Immature natural killer cell (primary cell): Measurements from ENCODE around the gene SEPTIN2. TPM values are rescaled to one million over a fixed set of nuclear protein-coding genes. Genes with fewer than 3 reads are reported as not detected.
"Not testable (repeated sequence)": the region's sequence is repeated elsewhere in the genome, so short reads cannot be mapped to it uniquely, and the experiment has no call there.

ENCODE experiments used
- DNase-seq, 3 donors: peaks; one replicate each; pipeline ENCODE4 v3.0.0; 2022; ENCODE audit warnings: mixed read lengths in 1 of 3
- H3K27ac Mint-ChIP-seq, 6 donors: one replicate each; pipeline ENCODE4 v1.8.0; 2020; ENCODE audit warnings: mixed read lengths in 6 of 6, mild to moderate bottlenecking in 5 of 6, inconsistent platforms in 4 of 6, moderate library complexity in 3 of 6
- H3K27me3 Mint-ChIP-seq, 3 donors: one replicate each; pipeline ENCODE4 v1.8.0; 2020 to 2021; ENCODE audit warnings: low read depth in 3 of 3, mild to moderate bottlenecking in 3 of 3, mixed read lengths in 3 of 3, moderate library complexity in 3 of 3, inconsistent platforms in 1 of 3
- H3K36me3 Mint-ChIP-seq, 3 donors: one replicate each; pipeline ENCODE4 v1.8.0; 2020; ENCODE audit warnings: mixed read lengths in 3 of 3, inconsistent platforms in 2 of 3, mild to moderate bottlenecking in 2 of 3
- H3K4me1 Mint-ChIP-seq, 2 donors: one replicate each; pipeline ENCODE4 v1.8.0; 2020; ENCODE audit warnings: inconsistent platforms in 2 of 2, mild to moderate bottlenecking in 2 of 2, mixed read lengths in 2 of 2, moderate library complexity in 1 of 2
- H3K4me3 Mint-ChIP-seq, 5 donors: one replicate each; pipeline ENCODE4 v1.8.0; 2020; ENCODE audit warnings: mild to moderate bottlenecking in 5 of 5, mixed read lengths in 5 of 5, inconsistent platforms in 3 of 5, moderate library complexity in 3 of 5
- H3K9me3 Mint-ChIP-seq, 6 donors: one replicate each; pipeline ENCODE4 v1.8.0; 2020; ENCODE audit warnings: mild to moderate bottlenecking in 6 of 6, mixed read lengths in 6 of 6, inconsistent platforms in 4 of 6, moderate library complexity in 3 of 6
- polyA plus RNA-seq, 3 donors: library from polyadenylated mRNA; unstranded; fragments of 300-500 nt; fragmentation: Illumina TruSeq; gene quantifications; one replicate each; pipeline ENCODE4 v1.2.3, GENCODE V29; 2021

SEPTIN2 gene
- polyA plus RNA-seq, 3 donors from 2014 or later = 204 to 249 (median 207) TPM

- Mint-ChIP-seq H3K27ac (no peak overlapping the region), H3K4me3 (no peak overlapping the region), H3K9me3 (no peaks in the 10 kb centered on the region), H3K36me3 (peaks cover 0 to 4% (median 3%) of the 10 kb centered on the region in 3 donors), H3K4me1 (no peaks in the 10 kb centered on the region), H3K27me3 (no peaks in the 10 kb centered on the region)
- no peak for DNase-seq
These were observed 77.9 kb downstream of the SEPTIN2 start for GRCh38 chr2:241393524-241394196.

GRCh38 chr2:241396809-241397208, 81.1 kb downstream of the SEPTIN2 start:
- H3K36me3 Mint-ChIP-seq, DNase-seq, H3K4me3 Mint-ChIP-seq, H3K9me3 Mint-ChIP-seq, H3K4me1 Mint-ChIP-seq, H3K27me3 Mint-ChIP-seq, H3K27ac Mint-ChIP-seq: not testable (repeated sequence)

- no peak overlapping the region for H3K4me3 Mint-ChIP-seq
- no peaks in the 10 kb centered on the region for H3K9me3 Mint-ChIP-seq
- no peaks in the 10 kb centered on the region for H3K4me1 Mint-ChIP-seq
- H3K27ac Mint-ChIP-seq = peak overlapping the region in 1 of 6 donors; percentile 48
- no peak for DNase-seq
- peaks cover 0 to 4% (median 0%) of the 10 kb centered on the region in 3 donors for H3K36me3 Mint-ChIP-seq
- peaks cover 0 to 3% (median 0%) of the 10 kb centered on the region in 3 donors for H3K27me3 Mint-ChIP-seq
These were observed 84.5 kb downstream of the SEPTIN2 start for GRCh38 chr2:241399941-241400922.

Other genes with a start within 250 kb of the SEPTIN2 start
- 10 to 100 TPM; 27.8 to 35.8 (median 30.9) TPM for gene MTERF4, start 213.6 kb upstream of the SEPTIN2 start, polyA plus RNA-seq
- gene PASK, start 166.5 kb upstream of the SEPTIN2 start, polyA plus RNA-seq = 1 to 10 TPM; 2.1 to 5.5 (median 4.9) TPM
- gene PPP1R7, start 165.5 kb upstream of the SEPTIN2 start, polyA plus RNA-seq = 100 to 1,000 TPM; 108 to 138 (median 132) TPM
- gene ANO7, start 127.2 kb upstream of the SEPTIN2 start, polyA plus RNA-seq = under 1 TPM in 1 of 3 donors, not detected in 2; 0.40 TPM
- gene HDLBP, start 253 bp upstream of the SEPTIN2 start, polyA plus RNA-seq = 10 to 100 TPM; 20.4 to 71.7 (median 31.5) TPM
- 1 to 10 TPM; 5.3 to 8.3 (median 8.2) TPM for gene FARP2, start 40.4 kb downstream of the SEPTIN2 start, polyA plus RNA-seq
- gene STK25, start 192.7 kb downstream of the SEPTIN2 start, polyA plus RNA-seq = 100 to 1,000 TPM; 104 to 146 (median 105) TPM
- gene BOK, start 242.8 kb downstream of the SEPTIN2 start, polyA plus RNA-seq = 10 to 100 TPM; 15.2 to 21.4 (median 17.2) TPM